Type B pancreatic cell (in vitro differentiated cells): ENCODE results near the gene PRDM15. TPM values are rescaled to one million over a fixed set of nuclear protein-coding genes. Genes with fewer than 3 reads are reported as not detected.

Source experiments
- DNase-seq: peaks from one replicate; pipeline ENCODE4 v3.0.0; 2021; ENCODE audit warnings: mixed read lengths; ENCODE audit not compliant: unreplicated experiment; ENCODE audit errors: extremely low spot score
- H3K27ac Mint-ChIP-seq: 2 replicates; pipeline ENCODE4 v1.8.0; 2021; ENCODE audit warnings: mild to moderate bottlenecking, mixed read lengths
- H3K27me3 Mint-ChIP-seq: 2 replicates; pipeline ENCODE4 v1.8.0; 2021; ENCODE audit warnings: mixed read lengths
- H3K36me3 Mint-ChIP-seq: 2 replicates; pipeline ENCODE4 v1.8.0; 2021; ENCODE audit warnings: mixed read lengths
- H3K4me1 Mint-ChIP-seq: one replicate; pipeline ENCODE4 v1.8.0; 2021; ENCODE audit warnings: mixed read lengths; ENCODE audit not compliant: unreplicated experiment
- H3K4me3 Mint-ChIP-seq: 2 replicates; pipeline ENCODE4 v1.8.0; 2021; ENCODE audit warnings: mild to moderate bottlenecking, mixed read lengths
- H3K9me3 Mint-ChIP-seq: 2 replicates; pipeline ENCODE4 v1.8.0; 2021; ENCODE audit warnings: mixed read lengths
- total RNA-seq: library from RNA; stranded (reverse); gene quantifications from 2 replicates; pipeline ENCODE4 v1.2.1, GENCODE V29; 2021; ENCODE audit warnings: low replicate concordance
- TF ChIP-seq, protein P1 (sequence below): fragments of 200-600 bp; sonication (generic); conservative IDR thresholded peaks from 2 replicates; pipeline ENCODE4 v1.5.0; 2021; ENCODE audit warnings: antibody characterized with exemption, mild to moderate bottlenecking

PRDM15 gene
- total RNA-seq, 1 donor from 2014 or later = 8.8 TPM

DNA sequence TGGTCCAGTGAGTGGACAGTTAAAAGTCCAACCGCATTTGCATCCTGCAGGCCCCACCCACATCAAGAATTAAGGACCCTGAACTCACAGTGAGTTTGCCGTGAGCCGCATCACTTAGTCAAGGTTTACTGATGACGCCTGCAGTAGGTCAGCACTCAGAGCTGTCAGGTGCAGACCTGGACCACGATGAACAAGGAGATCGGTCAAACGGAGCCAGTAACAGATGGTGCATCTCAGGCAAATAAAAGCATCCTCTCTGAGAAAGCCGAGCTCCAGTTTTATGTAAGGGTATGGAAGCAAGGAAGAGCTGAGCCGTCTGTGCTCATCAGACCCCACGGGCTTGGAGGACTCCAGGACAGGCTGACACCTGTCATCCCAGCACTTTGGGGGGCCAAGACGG, 4.5 kb downstream of the PRDM15 start:
- Mint-ChIP-seq H3K4me3 (no peak overlapping the region), H3K9me3 (no peaks in the 10 kb centered on the region), H3K36me3 (peaks cover 8% of the 10 kb centered on the region), H3K4me1 (peaks cover 10% of the 10 kb centered on the region), H3K27me3 (no peaks in the 10 kb centered on the region), H3K27ac (no peak overlapping the region)
- TF ChIP-seq, protein P1, sequence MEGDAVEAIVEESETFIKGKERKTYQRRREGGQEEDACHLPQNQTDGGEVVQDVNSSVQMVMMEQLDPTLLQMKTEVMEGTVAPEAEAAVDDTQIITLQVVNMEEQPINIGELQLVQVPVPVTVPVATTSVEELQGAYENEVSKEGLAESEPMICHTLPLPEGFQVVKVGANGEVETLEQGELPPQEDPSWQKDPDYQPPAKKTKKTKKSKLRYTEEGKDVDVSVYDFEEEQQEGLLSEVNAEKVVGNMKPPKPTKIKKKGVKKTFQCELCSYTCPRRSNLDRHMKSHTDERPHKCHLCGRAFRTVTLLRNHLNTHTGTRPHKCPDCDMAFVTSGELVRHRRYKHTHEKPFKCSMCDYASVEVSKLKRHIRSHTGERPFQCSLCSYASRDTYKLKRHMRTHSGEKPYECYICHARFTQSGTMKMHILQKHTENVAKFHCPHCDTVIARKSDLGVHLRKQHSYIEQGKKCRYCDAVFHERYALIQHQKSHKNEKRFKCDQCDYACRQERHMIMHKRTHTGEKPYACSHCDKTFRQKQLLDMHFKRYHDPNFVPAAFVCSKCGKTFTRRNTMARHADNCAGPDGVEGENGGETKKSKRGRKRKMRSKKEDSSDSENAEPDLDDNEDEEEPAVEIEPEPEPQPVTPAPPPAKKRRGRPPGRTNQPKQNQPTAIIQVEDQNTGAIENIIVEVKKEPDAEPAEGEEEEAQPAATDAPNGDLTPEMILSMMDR = no peak
- DNase-seq = no peak

DNA sequence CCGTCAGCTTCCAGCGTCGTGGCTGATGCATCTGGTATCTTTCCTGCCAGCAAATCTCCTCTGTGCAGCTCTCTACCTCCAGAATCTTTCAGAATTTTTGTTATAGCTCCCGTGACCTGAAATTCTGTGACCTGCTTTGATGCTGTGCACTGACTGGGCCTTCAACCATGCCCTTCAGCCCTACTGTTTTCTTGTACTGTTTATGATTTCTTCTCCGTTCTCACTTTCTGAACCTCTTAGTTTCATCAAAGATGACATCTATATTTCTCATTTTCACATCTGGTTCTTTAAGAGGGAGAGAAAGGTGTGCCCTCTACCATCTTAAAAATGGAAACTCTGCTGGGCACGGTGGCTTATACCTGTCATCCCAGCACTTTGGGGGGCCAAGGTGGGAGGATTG, 5.7 kb downstream of the PRDM15 start:
- TF ChIP-seq, protein P1 = no peak
- no peak for DNase-seq
- Mint-ChIP-seq H3K4me3 (no peak overlapping the region), H3K9me3 (no peaks in the 10 kb centered on the region), H3K27me3 (no peaks in the 10 kb centered on the region), H3K27ac (no peak overlapping the region), H3K36me3 (peaks cover 8% of the 10 kb centered on the region), H3K4me1 (peaks cover 10% of the 10 kb centered on the region)

DNA sequence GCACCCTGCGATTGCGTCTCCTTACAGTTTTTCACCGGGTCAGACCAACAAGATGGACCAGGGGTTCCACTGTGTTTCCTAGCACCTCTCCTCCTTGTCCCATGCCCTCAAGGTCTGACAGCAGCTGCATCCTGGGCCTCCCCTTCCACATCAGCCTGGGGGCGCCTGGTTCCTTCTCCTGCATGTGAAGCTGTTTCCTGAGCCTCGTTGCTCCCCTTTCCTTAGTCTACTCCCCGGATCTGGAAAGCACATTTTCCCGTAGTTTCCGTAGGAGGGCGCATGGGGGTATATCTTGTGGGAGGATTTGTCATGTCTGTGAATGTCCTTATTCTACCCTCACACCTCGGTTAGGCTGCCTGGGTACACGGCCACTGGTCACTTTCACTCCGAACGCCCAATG, 6.1 kb downstream of the PRDM15 start:
- Mint-ChIP-seq H3K4me3 (no peak overlapping the region), H3K27ac (no peak overlapping the region), H3K4me1 (peaks cover 12% of the 10 kb centered on the region), H3K27me3 (no peaks in the 10 kb centered on the region), H3K36me3 (peaks cover 8% of the 10 kb centered on the region), H3K9me3 (no peaks in the 10 kb centered on the region)
- no peak for DNase-seq
- TF ChIP-seq, protein P1 = no peak

DNA sequence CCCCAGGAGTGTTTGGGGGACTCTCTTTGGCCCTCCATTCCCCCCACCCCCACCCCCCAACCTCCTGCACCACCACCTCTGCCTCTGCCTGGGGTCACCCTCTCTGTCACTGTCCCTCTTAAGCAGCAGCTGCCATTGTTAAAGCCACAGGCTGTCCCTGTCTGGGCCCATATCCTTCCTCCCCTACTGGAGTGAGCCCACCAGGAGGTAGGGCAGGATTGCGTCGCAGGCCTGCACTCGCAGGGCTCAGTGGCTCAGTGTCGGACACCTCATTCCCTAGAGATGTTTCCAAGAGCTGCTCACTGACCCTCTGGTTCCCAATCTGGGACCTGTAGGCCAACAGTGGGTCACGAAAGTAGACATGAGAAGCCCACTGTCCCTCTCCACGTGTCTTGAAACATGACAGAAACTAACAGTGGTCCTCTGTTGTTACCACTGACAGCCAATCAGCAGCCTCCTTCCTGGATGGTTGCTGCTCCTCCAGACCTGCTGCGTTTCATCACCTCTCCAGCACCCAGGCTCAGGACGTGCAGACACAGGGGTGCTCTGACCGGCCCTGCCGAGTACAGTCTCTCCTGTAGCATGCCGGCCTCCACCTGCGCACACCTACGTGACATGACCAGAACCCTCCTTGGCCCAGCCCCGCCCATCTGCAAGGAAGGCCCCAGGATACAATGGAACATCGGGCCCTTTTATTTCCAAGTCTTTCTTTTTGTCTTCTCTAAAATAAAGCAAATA, 7.7 kb downstream of the PRDM15 start:
- Mint-ChIP-seq H3K27ac (no peak overlapping the region), H3K9me3 (no peaks in the 10 kb centered on the region), H3K36me3 (peaks cover 8% of the 10 kb centered on the region), H3K4me1 (peaks cover 5% of the 10 kb centered on the region), H3K27me3 (no peaks in the 10 kb centered on the region), H3K4me3 (no peak overlapping the region)
- no peak for DNase-seq
- TF ChIP-seq, protein P1 = no peak

DNA sequence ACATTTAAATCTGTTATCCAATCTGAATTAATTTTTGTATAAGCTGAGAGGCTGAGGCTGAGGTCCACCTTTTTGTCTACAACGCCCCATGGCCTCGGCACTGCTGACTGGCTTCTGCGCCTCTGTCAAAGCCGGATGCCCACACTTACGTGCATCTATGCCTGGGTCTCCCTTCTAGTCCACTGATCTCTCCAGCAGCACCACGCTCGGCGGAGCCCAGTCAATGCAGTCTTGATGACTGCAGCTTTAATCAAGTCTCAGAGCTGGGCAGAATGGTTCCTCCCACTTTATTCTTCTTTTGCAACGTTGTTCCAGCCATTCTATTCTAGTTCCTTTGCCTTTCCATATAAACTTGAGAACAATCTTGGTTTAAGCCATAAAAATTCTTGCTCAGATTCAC, 9.4 kb downstream of the PRDM15 start:
- H3K4me1 Mint-ChIP-seq = peaks cover 5% of the 10 kb centered on the region
- no peak for DNase-seq
- H3K27me3 Mint-ChIP-seq = no peaks in the 10 kb centered on the region
- H3K27ac Mint-ChIP-seq = no peak overlapping the region
- peaks cover 8% of the 10 kb centered on the region for H3K36me3 Mint-ChIP-seq
- H3K4me3 Mint-ChIP-seq = no peak overlapping the region
- H3K9me3 Mint-ChIP-seq = no peaks in the 10 kb centered on the region
- TF ChIP-seq, protein P1 = no peak
